Neural cell (in vitro differentiated cells): ENCODE results near the gene WFDC2.

Experiments used
- CTCF ChIP-seq: fragments of 450-650 bp; IDR thresholded peaks from 2 replicates; pipeline ENCODE4 v1.5.1; 2014; ENCODE audit warnings: antibody characterized with exemption, mild to moderate bottlenecking, moderate library complexity; ENCODE audit not compliant: poor library complexity, severe bottlenecking
- EZH2 ChIP-seq: fragments of 200-600, 300-800 bp; shearing (Covaris generic), sonication (generic); IDR thresholded peaks from 2 replicates; pipeline ENCODE4 v1.6.1; 2014; ENCODE audit warnings: antibody characterized with exemption, low read length, borderline replicate concordance, mild to moderate bottlenecking; ENCODE audit not compliant: insufficient read depth, poor library complexity, severe bottlenecking
- MXI1 ChIP-seq: fragments of 450-650 bp; conservative IDR thresholded peaks from 2 replicates; pipeline ENCODE4 v1.6.1; 2014; ENCODE audit warnings: antibody characterized with exemption, mild to moderate bottlenecking; ENCODE audit not compliant: poor library complexity, severe bottlenecking
- POLR2AphosphoS5 ChIP-seq: IDR thresholded peaks from 2 replicates; pipeline ENCODE4 v1.6.1; 2012
- RAD21 ChIP-seq: fragments of 450-650 bp; conservative IDR thresholded peaks from 2 replicates; pipeline ENCODE4 v1.6.1; 2014; ENCODE audit warnings: antibody characterized with exemption, mild to moderate bottlenecking, moderate library complexity
- REST ChIP-seq: IDR thresholded peaks from 2 replicates; pipeline ENCODE4 v1.6.1; 2012; ENCODE audit warnings: borderline replicate concordance
- SMC3 ChIP-seq: fragments of 450-650 bp; conservative IDR thresholded peaks from 2 replicates; pipeline ENCODE4 v1.6.1; 2014; ENCODE audit warnings: antibody characterized with exemption, mild to moderate bottlenecking, moderate library complexity; ENCODE audit not compliant: poor library complexity
- TAF1 ChIP-seq: IDR thresholded peaks from 2 replicates; pipeline ENCODE4 v1.6.1; 2012; ENCODE audit warnings: low read depth

- TF ChIP-seq CTCF (no peak), EZH2 (no peak), SMC3 (no peak), POLR2AphosphoS5 (no peak), RAD21 (no peak), REST (no peak), TAF1 (no peak), MXI1 (no peak)
These were observed 9.9 kb upstream of the WFDC2 start for GRCh38 chr20:45459606-45460005.
